OCI-LY1 (cell line): Measurements from ENCODE around the gene ANKMY1.
A peak's percentile ranks its signal among the peaks of the same experiment; 100 is the strongest.

Source experiments
- H2AFZ ChIP-seq: fragments of 200-600 bp; sonication (generic), shearing (Covaris generic); 2 replicates; pipeline ENCODE4 v1.6.0; 2014; ENCODE audit warnings: antibody characterized with exemption, mild to moderate bottlenecking, low read length
- H3F3A ChIP-seq: fragments of 200-600 bp; sonication (generic), shearing (Covaris generic); 2 replicates; pipeline ENCODE4 v1.6.0; 2014; ENCODE audit warnings: mild to moderate bottlenecking, antibody characterized with exemption, low read length, moderate library complexity; ENCODE audit not compliant: insufficient read depth
- H3K27ac ChIP-seq: fragments of 200-600 bp; sonication (generic); 2 replicates; pipeline ENCODE4 v1.5.1; 2014; ENCODE audit warnings: low read length, mixed run types, mild to moderate bottlenecking, low read depth; ENCODE audit not compliant: poor library complexity, severe bottlenecking
- H3K27me3 ChIP-seq: fragments of 200-600 bp; sonication (generic); 2 replicates; pipeline ENCODE4 v1.6.0; 2014; ENCODE audit warnings: antibody characterized with exemption, mild to moderate bottlenecking, low read length, moderate library complexity; ENCODE audit not compliant: insufficient read depth
- H3K36me3 ChIP-seq: fragments of 200-600 bp; sonication (generic); 2 replicates; pipeline ENCODE4 v1.6.1; 2014; ENCODE audit warnings: mild to moderate bottlenecking, antibody characterized with exemption, low read length, moderate library complexity, mixed read lengths; ENCODE audit not compliant: insufficient read depth
- H3K4me1 ChIP-seq: fragments of 200-600 bp; sonication (generic); 2 replicates; pipeline ENCODE4 v1.5.1; 2014; ENCODE audit warnings: mild to moderate bottlenecking, low read length, moderate library complexity; ENCODE audit not compliant: insufficient read depth, severe bottlenecking
- H3K4me2 ChIP-seq: fragments of 200-600 bp; sonication (generic), shearing (Covaris generic); 2 replicates; pipeline ENCODE4 v1.6.1; 2014; ENCODE audit warnings: low read length
- H3K4me3 ChIP-seq: fragments of 200-600 bp; sonication (generic); 2 replicates; pipeline ENCODE4 v1.5.1; 2014; ENCODE audit warnings: low read length, low read depth, mild to moderate bottlenecking, mixed read lengths; ENCODE audit not compliant: poor library complexity, severe bottlenecking
- H3K79me2 ChIP-seq: fragments of 200-600 bp; shearing (Covaris generic); 2 replicates; pipeline ENCODE4 v1.6.1; 2016; ENCODE audit warnings: mixed run types, low read length, mixed read lengths; ENCODE audit not compliant: insufficient read depth
- H3K9ac ChIP-seq: fragments of 200-600 bp; sonication (generic), shearing (Covaris generic); 2 replicates; pipeline ENCODE4 v1.6.1; 2014; ENCODE audit warnings: mild to moderate bottlenecking, low read length, mixed read lengths
- H3K9me2 ChIP-seq: fragments of 200-600 bp; sonication (generic), shearing (Covaris generic); 2 replicates; pipeline ENCODE4 v1.6.1; 2014; ENCODE audit warnings: low read depth, mild to moderate bottlenecking, low read length, mixed read lengths
- H3K9me3 ChIP-seq: fragments of 200-600 bp; shearing (Covaris generic); 2 replicates; pipeline ENCODE4 v1.6.1; 2014; ENCODE audit warnings: low read length, mixed read lengths
- H4K20me1 ChIP-seq: fragments of 200-600 bp; sonication (generic), shearing (Covaris generic); 2 replicates; pipeline ENCODE4 v1.6.0; 2016; ENCODE audit warnings: mild to moderate bottlenecking, low read length; ENCODE audit not compliant: insufficient read depth
- EZH2 ChIP-seq: fragments of 200-600 bp; sonication (generic), shearing (Covaris generic); IDR thresholded peaks from 2 replicates; pipeline ENCODE4 v1.8.0; 2017; ENCODE audit warnings: borderline replicate concordance, mixed run types, mild to moderate bottlenecking, antibody characterized with exemption, low read length, moderate library complexity, mixed read lengths
- TF ChIP-seq, protein P1 (sequence below): fragments of 200-600 bp; sonication (generic), shearing (Covaris generic); IDR thresholded peaks from 2 replicates; pipeline ENCODE4 v1.5.1; 2017; ENCODE audit warnings: mild to moderate bottlenecking, antibody characterized with exemption, low read length, moderate library complexity, mixed read lengths

The ANKMY1 gene

DNA sequence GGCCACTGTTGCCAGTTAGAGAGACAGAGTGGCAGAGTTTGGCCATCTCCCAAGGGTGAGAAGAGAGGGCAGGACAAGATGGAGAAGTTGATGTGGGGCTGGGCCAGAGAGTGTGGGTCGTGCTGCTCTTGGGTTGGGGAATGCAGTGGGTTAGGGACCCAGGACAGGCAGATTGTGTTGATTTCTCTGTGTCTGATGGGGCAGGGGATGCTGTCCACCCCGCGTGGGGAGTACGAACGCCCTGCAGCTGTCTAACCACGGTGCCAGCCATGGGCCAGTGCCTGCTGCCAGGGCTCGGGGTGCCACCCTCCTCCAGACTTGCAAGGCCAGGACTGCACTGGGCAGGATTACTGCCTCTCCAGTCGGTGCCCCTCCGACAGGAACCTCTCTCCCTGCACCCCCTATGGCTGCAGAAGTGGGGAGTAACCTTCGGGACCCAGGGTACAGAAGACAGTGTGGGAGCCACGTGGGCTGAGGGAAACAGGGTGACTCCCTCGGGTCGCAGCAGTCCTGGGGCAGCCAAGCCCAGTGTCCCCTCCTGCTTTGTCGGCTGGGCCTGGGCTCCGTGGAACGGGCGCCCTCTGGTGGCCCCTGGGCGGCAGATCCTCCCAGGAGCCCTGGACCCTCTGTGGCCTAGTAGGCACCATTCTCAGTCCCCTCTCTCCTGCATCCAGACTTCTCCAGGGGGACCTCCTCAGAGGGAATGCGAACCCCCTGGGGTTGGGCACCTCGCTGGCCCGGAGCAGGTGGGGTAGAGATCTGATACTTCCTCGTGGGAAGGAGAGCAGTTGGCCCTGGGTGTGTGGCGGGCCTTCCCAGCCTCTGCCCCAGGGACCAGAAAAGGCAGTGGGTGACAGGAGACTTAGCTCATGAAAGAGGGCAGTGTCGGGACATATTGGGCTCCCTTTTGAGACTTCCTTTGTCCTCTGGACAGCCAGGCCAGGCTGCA, 119.7 kb downstream of the ANKMY1 start:
- H3K4me3 ChIP-seq: no peak overlapping the region
- H3K79me2 ChIP-seq: no peaks in the 10 kb centered on the region
- H2AFZ ChIP-seq: no peak overlapping the region
- peaks cover 8% of the 10 kb centered on the region for H3K4me1 ChIP-seq
- no peaks in the 10 kb centered on the region for H3K27me3 ChIP-seq
- H3K36me3 ChIP-seq: no peaks in the 10 kb centered on the region
- H3K9ac ChIP-seq: no peak overlapping the region
- no peaks in the 10 kb centered on the region for H3F3A ChIP-seq
- H3K27ac ChIP-seq: no peak overlapping the region
- no peak for TF ChIP-seq EZH2
- TF ChIP-seq, protein P1, sequence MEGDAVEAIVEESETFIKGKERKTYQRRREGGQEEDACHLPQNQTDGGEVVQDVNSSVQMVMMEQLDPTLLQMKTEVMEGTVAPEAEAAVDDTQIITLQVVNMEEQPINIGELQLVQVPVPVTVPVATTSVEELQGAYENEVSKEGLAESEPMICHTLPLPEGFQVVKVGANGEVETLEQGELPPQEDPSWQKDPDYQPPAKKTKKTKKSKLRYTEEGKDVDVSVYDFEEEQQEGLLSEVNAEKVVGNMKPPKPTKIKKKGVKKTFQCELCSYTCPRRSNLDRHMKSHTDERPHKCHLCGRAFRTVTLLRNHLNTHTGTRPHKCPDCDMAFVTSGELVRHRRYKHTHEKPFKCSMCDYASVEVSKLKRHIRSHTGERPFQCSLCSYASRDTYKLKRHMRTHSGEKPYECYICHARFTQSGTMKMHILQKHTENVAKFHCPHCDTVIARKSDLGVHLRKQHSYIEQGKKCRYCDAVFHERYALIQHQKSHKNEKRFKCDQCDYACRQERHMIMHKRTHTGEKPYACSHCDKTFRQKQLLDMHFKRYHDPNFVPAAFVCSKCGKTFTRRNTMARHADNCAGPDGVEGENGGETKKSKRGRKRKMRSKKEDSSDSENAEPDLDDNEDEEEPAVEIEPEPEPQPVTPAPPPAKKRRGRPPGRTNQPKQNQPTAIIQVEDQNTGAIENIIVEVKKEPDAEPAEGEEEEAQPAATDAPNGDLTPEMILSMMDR: peak; percentile 88
- no peaks in the 10 kb centered on the region for H3K9me3 ChIP-seq
- H3K9me2 ChIP-seq: no peaks in the 10 kb centered on the region
- H4K20me1 ChIP-seq: no peaks in the 10 kb centered on the region
- H3K4me2 ChIP-seq: no peak overlapping the region

DNA sequence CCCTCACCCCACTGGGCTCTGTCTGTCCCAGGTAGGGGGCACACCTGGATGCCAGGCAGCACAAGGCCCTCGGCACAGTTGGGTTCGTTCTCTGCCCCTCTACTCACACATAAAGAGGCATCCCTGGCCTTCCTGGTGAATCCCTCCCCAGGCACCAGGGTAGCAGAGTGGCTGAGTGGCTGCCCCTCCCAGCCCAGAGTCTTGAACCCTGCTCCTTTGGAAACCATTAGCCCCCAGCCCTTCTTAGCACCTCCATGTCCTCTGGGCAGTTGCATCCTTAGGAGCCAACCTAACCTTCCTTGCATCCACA, 120.3 kb downstream of the ANKMY1 start:
- H3F3A ChIP-seq: no peaks in the 10 kb centered on the region
- H3K4me3 ChIP-seq: no peak overlapping the region
- no peak overlapping the region for H3K4me2 ChIP-seq
- no peaks in the 10 kb centered on the region for H4K20me1 ChIP-seq
- no peaks in the 10 kb centered on the region for H3K9me2 ChIP-seq
- no peak overlapping the region for H3K27ac ChIP-seq
- TF ChIP-seq, protein P1: no peak
- TF ChIP-seq EZH2: no peak
- no peaks in the 10 kb centered on the region for H3K36me3 ChIP-seq
- H3K27me3 ChIP-seq: no peaks in the 10 kb centered on the region
- no peaks in the 10 kb centered on the region for H3K79me2 ChIP-seq
- no peak overlapping the region for H3K9ac ChIP-seq
- H3K9me3 ChIP-seq: no peaks in the 10 kb centered on the region
- H2AFZ ChIP-seq: no peak overlapping the region
- H3K4me1 ChIP-seq: peaks cover 8% of the 10 kb centered on the region

DNA sequence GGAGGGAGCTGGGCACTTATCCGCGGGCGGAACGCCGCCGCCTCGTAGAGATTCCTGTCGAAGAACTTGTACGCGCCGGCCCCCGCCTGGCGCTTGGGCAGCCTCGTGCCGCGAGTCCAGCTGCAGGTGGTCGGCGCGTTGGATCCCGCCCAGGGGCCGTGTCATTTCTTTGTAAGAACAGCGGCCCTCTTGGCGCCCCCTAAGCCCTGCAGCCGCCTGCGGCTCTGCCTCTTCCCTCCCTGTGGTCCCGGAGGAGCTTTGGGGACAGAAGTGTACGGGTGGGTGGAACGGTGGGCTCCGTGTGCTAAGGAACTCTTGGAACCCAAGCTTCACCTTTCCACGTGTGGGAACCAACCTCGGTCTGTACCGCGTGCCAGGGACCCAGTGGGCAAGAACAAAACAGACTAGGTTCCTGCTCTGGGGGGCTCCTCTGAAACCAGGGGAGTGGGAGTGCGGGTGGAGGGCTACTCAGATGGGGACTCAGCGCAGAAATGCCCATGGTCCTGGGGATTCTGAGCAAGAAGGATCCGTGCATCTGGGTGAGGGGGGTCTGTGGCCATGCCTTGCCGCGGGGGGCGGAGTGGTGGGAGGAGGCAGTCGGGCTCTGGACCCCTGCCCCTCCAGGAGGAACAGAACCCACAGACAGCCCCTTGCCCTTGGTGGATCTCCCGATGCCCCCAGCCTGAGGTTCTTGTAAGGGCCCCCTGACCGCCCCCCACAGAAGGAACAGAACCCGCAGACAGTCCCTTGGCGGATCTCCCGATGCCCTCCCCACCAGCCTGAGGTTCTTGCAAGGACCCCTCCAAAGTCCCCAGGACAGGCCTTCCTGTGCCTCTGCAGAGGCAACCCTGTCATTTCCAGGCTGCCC, 120.9 kb downstream of the ANKMY1 start:
- H3K27ac ChIP-seq: no peak overlapping the region

More for the DNA sequence above, 120.9 kb downstream of the ANKMY1 start:
- no peaks in the 10 kb centered on the region for H3K27me3 ChIP-seq
- no peaks in the 10 kb centered on the region for H3K9me2 ChIP-seq
- H3K4me2 ChIP-seq: no peak overlapping the region
- no peaks in the 10 kb centered on the region for H3K9me3 ChIP-seq
- no peaks in the 10 kb centered on the region for H3K79me2 ChIP-seq
- peaks cover 8% of the 10 kb centered on the region for H3K4me1 ChIP-seq
- TF ChIP-seq, protein P1: no peak
- no peak for TF ChIP-seq EZH2
- H3K4me3 ChIP-seq: no peak overlapping the region
- H2AFZ ChIP-seq: no peak overlapping the region
- H3K36me3 ChIP-seq: no peaks in the 10 kb centered on the region
- H3K9ac ChIP-seq: no peak overlapping the region
- no peaks in the 10 kb centered on the region for H3F3A ChIP-seq
- no peaks in the 10 kb centered on the region for H4K20me1 ChIP-seq
